Immature natural killer cell (primary cell): Measurements from ENCODE around the gene MXD1. TPM values are rescaled to one million over a fixed set of nuclear protein-coding genes. Genes with fewer than 3 reads are reported as not detected.

Experiments
- DNase-seq, 3 donors: peaks; one replicate each; pipeline ENCODE4 v3.0.0; 2022; ENCODE audit warnings: mixed read lengths in 1 of 3
- H3K27ac Mint-ChIP-seq, 6 donors: one replicate each; pipeline ENCODE4 v1.8.0; 2020; ENCODE audit warnings: mixed read lengths in 6 of 6, mild to moderate bottlenecking in 5 of 6, inconsistent platforms in 4 of 6, moderate library complexity in 3 of 6
- H3K27me3 Mint-ChIP-seq, 3 donors: one replicate each; pipeline ENCODE4 v1.8.0; 2020 to 2021; ENCODE audit warnings: low read depth in 3 of 3, mild to moderate bottlenecking in 3 of 3, mixed read lengths in 3 of 3, moderate library complexity in 3 of 3, inconsistent platforms in 1 of 3
- H3K36me3 Mint-ChIP-seq, 3 donors: one replicate each; pipeline ENCODE4 v1.8.0; 2020; ENCODE audit warnings: mixed read lengths in 3 of 3, inconsistent platforms in 2 of 3, mild to moderate bottlenecking in 2 of 3
- H3K4me1 Mint-ChIP-seq, 2 donors: one replicate each; pipeline ENCODE4 v1.8.0; 2020; ENCODE audit warnings: inconsistent platforms in 2 of 2, mild to moderate bottlenecking in 2 of 2, mixed read lengths in 2 of 2, moderate library complexity in 1 of 2
- H3K4me3 Mint-ChIP-seq, 5 donors: one replicate each; pipeline ENCODE4 v1.8.0; 2020; ENCODE audit warnings: mild to moderate bottlenecking in 5 of 5, mixed read lengths in 5 of 5, inconsistent platforms in 3 of 5, moderate library complexity in 3 of 5
- H3K9me3 Mint-ChIP-seq, 6 donors: one replicate each; pipeline ENCODE4 v1.8.0; 2020; ENCODE audit warnings: mild to moderate bottlenecking in 6 of 6, mixed read lengths in 6 of 6, inconsistent platforms in 4 of 6, moderate library complexity in 3 of 6
- polyA plus RNA-seq, 3 donors: library from polyadenylated mRNA; unstranded; fragments of 300-500 nt; fragmentation: Illumina TruSeq; gene quantifications; one replicate each; pipeline ENCODE4 v1.2.3, GENCODE V29; 2021

The MXD1 gene
- polyA plus RNA-seq, 3 donors from 2014 or later = 10.6 to 22.9 (median 18.6) TPM

DNA sequence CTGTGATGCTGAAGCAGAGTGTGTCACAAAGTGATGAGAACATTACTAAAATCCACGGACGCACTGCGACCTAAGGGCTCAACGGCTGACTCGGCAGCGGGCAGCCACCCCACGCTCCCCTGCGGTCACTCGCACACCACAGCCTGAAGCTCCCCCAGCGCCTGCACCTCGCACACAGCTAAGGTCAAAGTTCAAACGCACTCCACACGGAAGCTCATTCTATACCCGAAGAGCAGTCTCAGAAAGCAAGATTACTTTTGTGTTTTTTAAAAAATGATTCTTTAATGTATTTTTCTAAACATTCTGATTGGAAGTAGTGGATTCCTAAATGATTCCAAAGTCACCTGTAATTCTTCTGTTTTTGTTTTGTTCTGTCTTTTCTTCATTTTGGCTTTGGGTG is 24.8 kb downstream of the MXD1 start:
- no peak overlapping the region for H3K4me3 Mint-ChIP-seq
- H3K36me3 Mint-ChIP-seq = peaks cover 35 to 68% (median 46%) of the 10 kb centered on the region in 3 donors
- H3K9me3 Mint-ChIP-seq = no peaks in the 10 kb centered on the region
- peaks cover 8 to 17% of the 10 kb centered on the region in 2 donors for H3K4me1 Mint-ChIP-seq
- H3K27me3 Mint-ChIP-seq = peaks cover 0 to 3% (median 2%) of the 10 kb centered on the region in 3 donors
- peak overlapping the region in 1 of 6 donors; percentile 22 for H3K27ac Mint-ChIP-seq
- DNase-seq = no peak

DNA sequence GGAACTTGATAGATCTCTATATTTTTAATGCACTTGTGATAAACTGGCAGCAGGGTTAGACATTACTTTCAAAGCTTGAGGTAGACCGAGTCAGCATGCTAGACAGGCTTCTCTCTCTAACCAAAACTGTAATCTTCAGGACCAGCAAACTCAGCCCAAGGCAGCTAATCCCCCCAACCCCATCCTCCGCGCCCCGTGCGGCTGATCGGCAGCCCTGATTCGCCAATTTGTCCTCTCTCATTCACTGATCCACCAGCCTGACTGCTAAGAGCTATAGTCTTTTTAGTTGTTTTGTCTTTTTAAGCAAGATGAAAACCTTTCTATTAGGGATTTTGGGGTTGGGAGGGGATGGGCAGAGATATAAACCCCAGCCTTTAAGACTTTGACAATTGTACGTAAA is 25.8 kb downstream of the MXD1 start:
- H3K4me1 Mint-ChIP-seq = peaks cover 16 to 27% of the 10 kb centered on the region in 2 donors
- peaks cover 0 to 2% (median 2%) of the 10 kb centered on the region in 3 donors for H3K27me3 Mint-ChIP-seq
- H3K4me3 Mint-ChIP-seq = no peak overlapping the region
- no peaks in the 10 kb centered on the region for H3K9me3 Mint-ChIP-seq
- peak overlapping the region in 4 of 6 donors; percentile 3 to 58 (median 36) for H3K27ac Mint-ChIP-seq
- peaks cover 35 to 64% (median 45%) of the 10 kb centered on the region in 3 donors for H3K36me3 Mint-ChIP-seq
- no peak for DNase-seq

DNA sequence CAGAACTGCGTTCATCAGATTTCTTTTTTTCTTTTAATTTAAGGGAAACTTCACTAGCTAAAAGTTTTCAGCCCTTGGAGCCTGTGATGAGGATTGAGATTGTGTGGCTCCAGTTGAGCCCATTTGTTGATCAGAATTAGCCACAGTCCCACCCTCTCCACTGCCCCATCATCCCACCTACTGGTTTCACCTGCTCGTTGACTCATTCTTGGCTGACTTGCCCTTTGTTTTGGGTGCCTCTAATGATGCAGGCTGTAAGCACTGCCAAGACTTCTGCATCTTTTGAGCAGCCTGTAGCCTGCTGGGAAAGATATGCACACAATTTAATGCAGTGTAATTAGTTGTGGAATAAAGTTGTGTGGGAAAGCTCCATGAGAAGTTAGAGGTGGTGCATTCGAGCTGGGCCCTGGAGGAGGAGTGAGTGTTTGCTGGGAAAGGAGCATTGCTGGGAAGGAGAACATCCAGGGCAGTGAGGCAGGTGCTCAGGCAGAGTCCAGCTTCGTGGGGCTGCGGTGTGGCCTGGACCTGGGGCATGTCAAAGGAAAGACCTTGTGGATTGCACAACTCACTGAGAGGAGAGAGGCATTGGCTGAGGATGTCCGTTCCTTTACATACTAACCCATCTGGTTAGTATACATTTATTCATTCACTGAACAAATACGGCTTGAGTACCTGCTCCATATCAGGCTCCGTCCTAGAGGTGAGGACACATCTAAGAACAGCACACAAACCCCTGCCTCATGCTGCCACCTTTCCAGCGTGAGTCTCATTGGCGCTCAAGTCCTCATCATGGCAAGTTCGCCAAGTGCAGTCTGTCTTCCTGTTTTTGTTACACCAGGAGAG is 28.3 kb downstream of the MXD1 start:
- no peak overlapping the region for H3K4me3 Mint-ChIP-seq

DNA sequence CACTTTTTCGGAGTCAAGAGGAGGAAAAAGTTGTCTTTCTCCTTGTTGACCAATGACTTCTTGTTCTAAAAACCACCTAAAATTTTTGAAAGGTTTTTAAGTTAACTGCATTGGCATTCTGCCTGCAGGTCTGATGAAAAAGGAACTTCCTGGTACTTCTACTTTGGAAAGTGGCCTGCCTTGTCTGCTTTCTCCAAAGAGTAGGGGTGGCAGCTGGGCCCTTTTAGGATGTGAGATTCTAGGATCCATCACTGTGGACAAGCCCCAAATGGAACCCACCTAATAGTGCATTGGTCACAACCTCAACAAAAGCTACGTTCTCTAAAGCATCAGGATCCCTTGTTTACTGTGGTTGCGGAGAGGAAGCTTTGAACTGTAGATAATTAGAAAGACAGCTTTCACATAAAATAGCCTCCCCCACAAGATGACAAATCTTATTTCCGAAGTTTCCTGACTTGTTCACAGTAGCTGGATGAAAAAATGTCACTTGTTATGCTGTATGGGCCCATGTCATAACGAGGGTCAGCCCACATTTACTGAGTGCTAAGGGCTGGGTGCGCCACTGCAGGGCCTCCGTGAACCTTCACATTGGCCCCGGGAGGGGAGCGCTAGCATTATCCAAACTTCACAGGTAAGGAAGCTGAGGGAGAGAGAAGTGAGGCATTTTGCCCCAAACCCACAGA is 29.1 kb downstream of the MXD1 start:
- Mint-ChIP-seq H3K9me3 (no peaks in the 10 kb centered on the region), H3K4me1 (peaks cover 41 to 47% of the 10 kb centered on the region in 2 donors), H3K27me3 (peaks cover 2 to 6% (median 5%) of the 10 kb centered on the region in 3 donors), H3K27ac (peak overlapping the region in 5 of 6 donors; percentile 37 to 84 (median 81)), H3K36me3 (peaks cover 16 to 34% (median 20%) of the 10 kb centered on the region in 3 donors), H3K4me3 (peak overlapping the region in 1 of 5 donors; percentile 44)
- no peak for DNase-seq

More for the DNA sequence above, 28.3 kb downstream of the MXD1 start:
- peaks cover 2 to 6% (median 5%) of the 10 kb centered on the region in 3 donors for H3K27me3 Mint-ChIP-seq
- H3K9me3 Mint-ChIP-seq = no peaks in the 10 kb centered on the region
- peak overlapping the region in 4 of 6 donors; percentile 3 to 63 (median 24) for H3K27ac Mint-ChIP-seq
- peaks cover 39 to 44% of the 10 kb centered on the region in 2 donors for H3K4me1 Mint-ChIP-seq
- DNase-seq = no peak
- peaks cover 23 to 42% (median 27%) of the 10 kb centered on the region in 3 donors for H3K36me3 Mint-ChIP-seq

DNA sequence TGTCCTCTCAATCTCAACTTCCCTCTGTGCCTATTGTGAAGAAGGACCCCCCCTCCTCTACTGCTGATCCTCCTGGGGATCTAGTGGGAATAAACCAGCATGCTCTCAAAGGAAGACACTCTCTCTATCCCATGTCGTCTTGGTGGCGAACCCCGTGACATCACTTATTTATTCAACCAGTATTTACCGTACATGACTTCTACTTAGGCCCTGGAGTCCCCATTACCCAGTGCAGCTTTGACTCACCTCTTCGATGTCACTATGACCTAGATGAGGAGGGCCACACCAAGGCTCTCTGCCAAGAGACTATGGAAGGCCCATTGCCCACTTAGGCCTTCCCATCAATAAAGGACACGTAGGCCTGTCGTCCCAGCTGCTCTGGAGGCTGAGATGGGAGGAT is 29.8 kb downstream of the MXD1 start:
- Mint-ChIP-seq H3K27ac (peak overlapping the region in 5 of 6 donors; percentile 37 to 89 (median 81)), H3K4me3 (peak overlapping the region in 1 of 5 donors; percentile 26), H3K36me3 (peaks cover 11 to 27% (median 13%) of the 10 kb centered on the region in 3 donors), H3K4me1 (peaks cover 42 to 49% of the 10 kb centered on the region in 2 donors), H3K27me3 (peaks cover 2 to 6% (median 5%) of the 10 kb centered on the region in 3 donors), H3K9me3 (no peaks in the 10 kb centered on the region)
- DNase-seq = no peak

DNA sequence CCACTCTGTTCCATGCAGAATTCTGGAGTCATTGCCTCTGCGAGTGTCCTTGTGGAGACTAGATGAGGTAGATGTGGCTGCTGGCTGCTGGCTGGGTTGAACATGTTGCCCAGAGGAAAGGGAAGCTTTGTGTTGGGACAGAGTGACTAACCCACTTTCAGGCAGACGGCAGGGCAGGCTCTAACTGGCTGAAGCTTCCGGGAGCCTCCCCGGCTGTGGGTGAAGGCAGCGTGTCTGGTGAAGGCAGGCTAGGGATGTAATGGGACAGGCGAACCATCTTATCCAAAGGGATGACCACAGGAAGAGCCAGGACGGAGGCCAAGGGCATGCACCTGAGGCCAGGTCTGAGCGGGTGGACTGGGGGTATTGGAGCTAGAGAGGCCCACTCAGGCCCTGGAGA is 30.5 kb downstream of the MXD1 start:
- peaks cover 10 to 22% (median 13%) of the 10 kb centered on the region in 3 donors for H3K36me3 Mint-ChIP-seq
- H3K4me3 Mint-ChIP-seq = peak overlapping the region; percentile 51 to 80 (median 68)
- DNase-seq = peak in 1 of 3 donors; percentile 8
- H3K4me1 Mint-ChIP-seq = peaks cover 42 to 49% of the 10 kb centered on the region in 2 donors
- H3K27ac Mint-ChIP-seq = peak overlapping the region; percentile 83 to 93 (median 86)
- H3K27me3 Mint-ChIP-seq = peaks cover 2 to 11% (median 5%) of the 10 kb centered on the region in 3 donors
- H3K9me3 Mint-ChIP-seq = no peaks in the 10 kb centered on the region

DNA sequence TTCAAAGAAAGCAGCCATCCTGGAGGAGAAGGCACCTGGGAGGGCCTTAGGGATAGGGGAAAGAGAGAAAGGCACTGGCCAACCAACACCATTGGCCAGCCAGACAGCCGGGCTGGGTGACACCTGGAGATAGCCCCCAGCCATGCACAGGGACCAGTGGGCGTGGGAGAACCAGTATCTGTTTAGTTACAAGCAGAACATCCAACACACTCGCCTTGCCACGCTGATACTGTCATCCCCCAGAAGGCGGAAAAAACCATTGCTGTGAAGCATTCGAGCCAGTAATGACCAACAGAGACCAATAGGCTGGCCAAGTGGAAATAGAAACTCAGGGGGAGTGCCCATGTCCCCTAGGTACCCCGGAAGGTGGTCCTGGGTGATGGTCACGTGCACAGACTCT is 31.0 kb downstream of the MXD1 start:
- no peaks in the 10 kb centered on the region for H3K9me3 Mint-ChIP-seq
- peak overlapping the region; percentile 83 to 93 (median 86) for H3K27ac Mint-ChIP-seq
- peaks cover 42 to 49% of the 10 kb centered on the region in 2 donors for H3K4me1 Mint-ChIP-seq
- peaks cover 2 to 12% (median 5%) of the 10 kb centered on the region in 3 donors for H3K27me3 Mint-ChIP-seq
- no peak for DNase-seq
- H3K4me3 Mint-ChIP-seq = peak overlapping the region in 4 of 5 donors; percentile 73 to 80 (median 76)
- peaks cover 6 to 17% (median 8%) of the 10 kb centered on the region in 3 donors for H3K36me3 Mint-ChIP-seq

DNA sequence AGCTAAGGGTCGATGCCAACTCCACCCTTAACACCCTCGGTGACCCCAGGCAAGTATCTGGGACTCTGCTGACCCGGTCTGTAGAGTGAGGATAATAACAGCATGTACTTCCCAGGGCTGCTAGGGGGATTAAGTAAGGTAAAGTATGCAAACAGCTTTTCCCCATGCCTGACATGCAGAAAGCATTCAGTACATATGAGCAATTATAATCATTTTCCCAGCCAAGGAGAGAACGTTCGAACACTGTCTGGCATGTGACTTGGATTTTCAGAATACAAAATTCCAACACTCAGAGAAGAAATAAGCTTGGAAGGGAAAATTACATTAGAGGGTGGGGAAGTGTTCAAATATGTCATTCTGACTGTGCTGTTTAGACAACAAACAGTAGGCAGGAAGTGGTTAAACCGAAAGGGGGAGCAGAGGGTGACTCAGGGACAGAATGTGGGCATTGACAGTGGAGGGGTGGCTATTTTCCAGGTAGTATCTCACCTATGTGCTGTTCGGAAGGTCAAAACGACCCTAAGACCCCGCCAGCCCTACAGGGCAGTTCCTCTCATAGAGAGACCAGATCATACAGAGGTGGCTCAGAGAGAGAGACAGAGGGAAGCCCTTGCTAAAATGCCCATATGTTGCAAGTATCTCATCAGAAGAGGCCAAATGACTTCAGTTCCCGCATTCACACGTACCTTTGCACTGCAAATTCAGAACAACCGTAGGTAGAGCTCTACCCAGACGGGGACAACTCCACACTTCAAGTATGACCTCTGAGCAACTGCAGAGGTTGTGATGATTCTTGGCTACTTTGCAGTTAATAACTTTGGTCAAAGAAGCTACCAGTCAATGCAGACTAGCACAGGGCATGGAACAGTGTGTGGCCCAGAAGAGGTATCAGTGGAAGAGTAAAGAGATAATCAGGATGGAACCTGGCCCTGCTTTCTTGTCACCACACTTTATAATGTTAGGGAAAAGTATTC is 31.7 kb downstream of the MXD1 start:
- Mint-ChIP-seq H3K9me3 (no peaks in the 10 kb centered on the region), H3K27me3 (peaks cover 2 to 12% (median 5%) of the 10 kb centered on the region in 3 donors), H3K4me1 (peaks cover 42 to 49% of the 10 kb centered on the region in 2 donors), H3K36me3 (peaks cover 6 to 16% (median 7%) of the 10 kb centered on the region in 3 donors), H3K27ac (peak overlapping the region; percentile 83 to 93 (median 86)), H3K4me3 (peak overlapping the region; percentile 72 to 80 (median 74))
- peak; percentile 67 to 68 (median 68) for DNase-seq

DNA sequence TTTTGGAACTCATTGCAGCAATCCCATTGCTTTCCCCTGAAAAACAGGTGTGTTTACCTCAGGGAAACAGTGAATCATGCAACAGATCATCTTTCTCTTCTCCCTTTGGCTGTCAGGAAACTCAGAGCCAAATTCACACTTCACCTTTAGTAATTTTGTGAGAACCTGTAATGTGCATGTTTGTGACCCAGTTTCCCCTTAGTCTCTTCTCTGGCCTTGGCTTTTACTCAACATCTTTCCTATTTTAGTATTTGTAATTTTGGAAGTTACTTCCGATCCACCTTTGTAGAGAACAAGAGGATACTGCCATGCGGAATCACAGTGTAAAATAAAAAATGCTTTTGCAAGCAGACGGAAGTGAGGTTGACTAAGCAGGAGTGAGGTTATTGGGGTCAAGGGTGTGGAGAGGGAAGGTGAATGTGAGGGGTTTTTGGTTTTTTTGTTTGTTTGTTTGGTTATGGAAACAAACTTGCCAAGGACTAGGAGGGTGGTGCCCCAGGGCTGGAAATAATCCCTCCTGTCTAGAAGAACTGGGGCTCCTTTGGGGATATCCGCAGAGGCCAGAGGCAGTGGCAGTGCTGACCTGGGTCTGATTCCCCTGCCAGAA is 32.5 kb downstream of the MXD1 start:
- H3K36me3 Mint-ChIP-seq = peaks cover 0 to 8% (median 6%) of the 10 kb centered on the region in 3 donors
- peaks cover 5 to 12% (median 5%) of the 10 kb centered on the region in 3 donors for H3K27me3 Mint-ChIP-seq
- H3K4me3 Mint-ChIP-seq = peak overlapping the region; percentile 72 to 80 (median 74)
- H3K27ac Mint-ChIP-seq = peak overlapping the region; percentile 83 to 93 (median 86)
- DNase-seq = peak; percentile 37 to 51 (median 47)
- no peaks in the 10 kb centered on the region for H3K9me3 Mint-ChIP-seq
- H3K4me1 Mint-ChIP-seq = peaks cover 42 to 49% of the 10 kb centered on the region in 2 donors

DNA sequence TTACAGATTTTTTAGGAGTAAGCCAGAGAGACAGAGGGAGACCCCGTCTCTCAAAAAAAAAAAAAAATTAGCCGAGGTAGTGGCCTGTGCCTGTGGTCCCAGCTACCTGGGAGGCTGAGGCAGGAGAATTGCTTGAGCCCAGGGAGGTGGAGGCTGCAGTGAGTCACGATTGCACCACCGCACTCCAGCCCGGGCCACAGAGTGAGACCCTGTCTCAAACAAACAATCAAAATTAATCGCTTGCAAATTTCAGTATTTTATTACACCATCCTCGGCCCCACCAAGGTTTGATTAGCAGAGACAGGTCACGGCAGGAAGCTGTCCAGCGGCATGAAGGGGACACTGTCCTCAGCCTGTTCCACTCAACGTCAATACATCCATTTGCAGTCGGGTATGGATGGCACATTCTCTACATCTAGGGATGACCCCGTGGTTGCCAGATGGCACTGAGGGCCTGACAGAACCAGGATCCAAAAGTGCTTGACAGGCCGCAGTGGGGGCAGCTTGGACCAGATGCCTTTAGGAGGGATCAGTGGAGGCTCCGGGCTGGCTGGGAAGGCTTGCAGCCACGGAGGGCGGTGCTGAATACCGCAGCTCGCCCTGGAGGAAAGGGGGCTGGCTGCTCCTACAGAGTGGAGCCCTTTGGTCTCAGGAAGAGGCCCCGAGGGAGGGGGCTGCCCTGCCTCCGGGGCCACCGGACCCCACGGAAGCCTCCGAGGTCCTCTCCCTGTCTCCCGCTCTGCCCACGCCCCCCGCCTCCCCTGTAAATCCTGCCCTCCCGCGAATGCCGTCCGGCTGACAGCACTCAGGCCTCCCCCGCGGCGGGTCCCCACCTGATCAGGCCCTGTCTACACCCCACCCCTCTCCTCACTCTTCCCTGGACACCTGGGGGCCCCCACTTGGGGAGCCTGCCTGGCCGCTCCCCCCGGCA is 33.4 kb downstream of the MXD1 start:
- Mint-ChIP-seq H3K36me3 (peaks cover 0 to 4% (median 3%) of the 10 kb centered on the region in 3 donors), H3K4me1 (peaks cover 42 to 49% of the 10 kb centered on the region in 2 donors), H3K9me3 (no peaks in the 10 kb centered on the region), H3K4me3 (peak overlapping the region in 2 of 5 donors; percentile 62 to 74), H3K27ac (peak overlapping the region; percentile 83 to 93 (median 86)), H3K27me3 (peaks cover 5 to 12% (median 6%) of the 10 kb centered on the region in 3 donors)
- DNase-seq = no peak

DNA sequence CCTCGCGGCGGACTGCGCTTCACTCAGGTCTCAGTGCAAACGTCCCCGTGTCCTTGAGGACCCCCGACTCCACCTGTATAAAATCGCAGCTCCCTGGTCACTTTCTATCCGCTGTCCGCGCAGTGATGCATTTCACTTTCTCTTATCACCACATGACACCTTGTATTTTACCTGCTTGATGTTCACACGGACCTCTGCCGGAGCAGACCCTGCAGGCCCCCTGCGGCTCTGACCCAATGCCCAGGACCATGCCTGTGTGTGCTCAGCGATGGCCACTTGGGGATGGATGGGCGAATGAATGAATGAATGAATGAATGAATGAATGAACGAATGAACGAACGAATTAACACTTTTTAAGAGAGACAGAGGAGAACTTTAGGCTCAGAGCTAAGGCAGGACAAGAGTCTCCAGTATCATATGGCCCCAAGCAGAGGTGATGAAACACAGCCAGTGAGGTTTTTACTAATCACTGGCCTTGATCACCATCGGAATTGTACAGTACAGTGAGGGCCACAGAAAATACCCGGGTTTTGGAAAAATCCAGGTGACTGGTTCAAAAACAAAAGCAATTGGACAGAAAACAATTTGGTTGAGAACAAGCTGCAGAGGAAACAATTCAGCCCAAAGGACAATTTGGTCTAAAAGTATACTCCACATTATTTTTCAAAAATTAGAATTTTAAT is 34.2 kb downstream of the MXD1 start:
- H3K27ac Mint-ChIP-seq = peak overlapping the region in 2 of 6 donors; percentile 56 to 82
- peaks cover 5 to 12% (median 6%) of the 10 kb centered on the region in 3 donors for H3K27me3 Mint-ChIP-seq
- peaks cover 42 to 45% of the 10 kb centered on the region in 2 donors for H3K4me1 Mint-ChIP-seq
- H3K4me3 Mint-ChIP-seq = peak overlapping the region in 1 of 5 donors; percentile 20
- H3K36me3 Mint-ChIP-seq = no peaks in the 10 kb centered on the region
- DNase-seq = no peak
- H3K9me3 Mint-ChIP-seq = no peaks in the 10 kb centered on the region
